HUDEP-2 (cell line): Measurements from ENCODE around the gene ELK3.

Experiments
- DNase-seq, 76 experiments: peaks; one replicate each; lab custom pipeline; 2025; ENCODE audit not compliant: unreplicated experiment in 76 of 76; lab: John Stamatoyannopoulos, UW

Gene ELK3

GRCh38 chr12:96193725-96194575 lies at the start of gene ELK3:
ELK3 (plus strand) TSS chr12:96194375.
- peak in 8 of 76 experiments; percentile 1 to 16 (median 6) for DNase-seq

GRCh38 chr12:96146747-96147146 lies 47.4 kb upstream of the ELK3 start:
- DNase-seq, result no peak

GRCh38 chr12:96150442-96150841 lies 43.7 kb upstream of the ELK3 start:
- DNase-seq, result no peak

- no peak for DNase-seq
Observed at GRCh38 chr12:96152164-96152563, 42.0 kb upstream of the ELK3 start.

- DNase-seq, result no peak
Observed at GRCh38 chr12:96153131-96153725, 40.9 kb upstream of the ELK3 start.

GRCh38 chr12:96155181-96155580 lies 39.0 kb upstream of the ELK3 start:
- no peak for DNase-seq

GRCh38 chr12:96155781-96156180 lies 38.4 kb upstream of the ELK3 start:
- DNase-seq, result no peak

- no peak for DNase-seq
Observed at GRCh38 chr12:96156211-96156610, 38.0 kb upstream of the ELK3 start.

- DNase-seq, result no peak
Observed at GRCh38 chr12:96157427-96157826, 36.7 kb upstream of the ELK3 start.

GRCh38 chr12:96164951-96165811 lies 29.0 kb upstream of the ELK3 start:
- no peak for DNase-seq

GRCh38 chr12:96166765-96167164 lies 27.4 kb upstream of the ELK3 start:
- DNase-seq, result no peak

GRCh38 chr12:96167492-96167891 lies 26.7 kb upstream of the ELK3 start:
- no peak for DNase-seq

- DNase-seq, result no peak
Observed at GRCh38 chr12:96170328-96170727, 23.8 kb upstream of the ELK3 start.

GRCh38 chr12:96170762-96171161 lies 23.4 kb upstream of the ELK3 start:
- DNase-seq, result no peak

- DNase-seq, result no peak
Observed at GRCh38 chr12:96171905-96172304, 22.3 kb upstream of the ELK3 start.

- DNase-seq, result no peak
Observed at GRCh38 chr12:96172981-96173380, 21.2 kb upstream of the ELK3 start.

GRCh38 chr12:96176575-96176974 lies 17.6 kb upstream of the ELK3 start:
- no peak for DNase-seq

- DNase-seq, result no peak
Observed at GRCh38 chr12:96177013-96177412, 17.2 kb upstream of the ELK3 start.

GRCh38 chr12:96183734-96184370 lies 10.3 kb upstream of the ELK3 start:
- DNase-seq, result peak in 7 of 76 experiments; percentile 7 to 19 (median 9)

GRCh38 chr12:96185914-96186313 lies 8.3 kb upstream of the ELK3 start:
- no peak for DNase-seq
